Prostate gland (tissue), 2 donors: ENCODE measurements around the gene APOL3. TPM values are rescaled to one million over a fixed set of nuclear protein-coding genes. Genes with fewer than 3 reads are reported as not detected.
"Not testable (repeated sequence)": the region's sequence is repeated elsewhere in the genome, so short reads cannot be mapped to it uniquely, and the experiment has no call there.

Experiments used
- DNase-seq: peaks from one replicate; pipeline ENCODE4 v3.0.0-alpha.2; 2019; ENCODE audit warnings: low spot score
- H3K27ac ChIP-seq, 2 donors: fragments of 200-600 bp; sonication (generic); 2 replicates each; pipeline ENCODE4 v1.5.1; 2017 to 2019
- H3K27me3 ChIP-seq: fragments of 200-600 bp; sonication (generic); replicated peaks from 2 replicates; pipeline ENCODE4 v1.5.1; 2019; ENCODE audit not compliant: insufficient read depth
- H3K36me3 ChIP-seq, 2 donors: fragments of 200-600 bp; sonication (generic); 1 replicate in 1 of 2; 2 replicates in 1 of 2; pipeline versions ENCODE4 v1.5.1 to v1.8.1; 2017 to 2019
- H3K4me1 ChIP-seq: fragments of 200-600 bp; sonication (generic); replicated peaks from 2 replicates; pipeline ENCODE4 v1.5.1; 2019
- H3K4me3 ChIP-seq, 2 donors: fragments of 200-600 bp; sonication (generic); 2 replicates each; pipeline ENCODE4 v1.5.1; 2017 to 2019
- H3K9me3 ChIP-seq: fragments of 200-600 bp; sonication (generic); 2 replicates; pipeline ENCODE4 v1.5.1; 2017
- CTCF ChIP-seq, 4 experiments: fragments of 200-600 bp in 2 of 4; fragments of 450-650 bp in 2 of 4; sonication (generic) in 2 of 4; IDR thresholded peaks; 1 replicate in 3 of 4; 2 replicates in 1 of 4; pipeline ENCODE4 v1.5.1; 2016 to 2019; ENCODE audit warnings: antibody characterized with exemption in 4 of 4, mild to moderate bottlenecking in 2 of 4, moderate library complexity in 2 of 4
- POLR2A ChIP-seq: fragments of 450-650 bp; IDR thresholded peaks from one replicate; pipeline ENCODE4 v1.6.1; 2016; ENCODE audit warnings: antibody characterized with exemption, mild to moderate bottlenecking
- POLR2AphosphoS5 ChIP-seq: sonication (generic); formaldehyde crosslinking; IDR thresholded peaks from one replicate; pipeline ENCODE4 v1.6.1; 2017; ENCODE audit warnings: antibody characterized with exemption
- WGBS: methylation state at CpG from one replicate; pipeline ENCODE4 v1.1.5; 2018; 5-methylcytosine and 5-hydroxymethylcytosine counted together
- intact Hi-C: fragments of 100-400 bp; cut with DNase I; formaldehyde crosslinking; loops from one replicate; pipeline ENCODE4 v1.14.2; 2022
- total RNA-seq, 2 donors: library from RNA; depleted of rRNA; stranded (reverse); fragments of >200 nt; gene quantifications; one replicate each; pipeline ENCODE4 v1.1.0, GENCODE V29; 2016

APOL3 gene
- total RNA-seq, 2 donors from 2014 or later = 18.8 to 32.2 TPM

- TF ChIP-seq POLR2A (no peak), POLR2AphosphoS5 (no peak), CTCF (IDR thresholded peaks at IDR 0.05) (no peak)
- H3K4me3 ChIP-seq = no peak overlapping the region
- no peak for DNase-seq
- H3K27ac ChIP-seq = no peak overlapping the region
- no peaks in the 10 kb centered on the region for H3K27me3 ChIP-seq
- no peaks in the 10 kb centered on the region for H3K9me3 ChIP-seq
- H3K4me1 ChIP-seq = no peaks in the 10 kb centered on the region
- no peaks in the 10 kb centered on the region for H3K36me3 ChIP-seq
- intact Hi-C loops = no loop called here
- WGBS = 86% methylated on average over 2 of the region's 2 CpGs
Observed at GRCh38 chr22:36194385-36194784, 33.8 kb upstream of the APOL3 start.

DNA sequence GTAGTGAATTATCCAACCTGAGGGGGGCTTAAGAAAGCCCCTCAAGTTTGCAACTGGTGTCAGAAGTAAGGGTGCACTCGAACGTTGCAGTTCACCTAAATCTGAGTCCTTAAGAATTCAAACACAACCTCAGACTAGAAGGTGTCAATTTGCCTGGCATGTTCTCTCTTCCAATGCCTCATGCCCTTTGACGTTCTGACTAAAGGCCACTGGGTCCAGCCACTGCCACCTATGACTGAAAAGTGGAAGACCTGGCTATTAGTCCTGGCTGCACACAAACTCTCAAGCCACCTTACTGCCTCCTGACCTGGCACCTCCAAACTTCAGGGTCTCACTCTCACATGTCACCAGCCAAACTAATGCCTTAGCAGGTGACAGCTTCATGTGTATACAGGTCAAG is 33.0 kb upstream of the APOL3 start:
- Histone ChIP-seq H3K4me3 (no peak overlapping the region), H3K4me1 (no peaks in the 10 kb centered on the region), H3K27me3 (no peaks in the 10 kb centered on the region), H3K36me3 (no peaks in the 10 kb centered on the region), H3K27ac (no peak overlapping the region), H3K9me3 (no peaks in the 10 kb centered on the region)
- DNase-seq = no peak
- WGBS = 61% methylated on average over 3 of the region's 3 CpGs
- TF ChIP-seq POLR2A = no peak
- no peak for TF ChIP-seq CTCF (IDR thresholded peaks at IDR 0.05)
- no peak for TF ChIP-seq POLR2AphosphoS5
- intact Hi-C loops = no loop called here

- Histone ChIP-seq H3K36me3 (no peaks in the 10 kb centered on the region), H3K27me3 (no peaks in the 10 kb centered on the region), H3K4me1 (no peaks in the 10 kb centered on the region), H3K4me3 (no peak overlapping the region), H3K9me3 (no peaks in the 10 kb centered on the region), H3K27ac (no peak overlapping the region)
- no peak for TF ChIP-seq CTCF (IDR thresholded peaks at IDR 0.05)
- TF ChIP-seq POLR2AphosphoS5 = no peak
- no peak for TF ChIP-seq POLR2A
- intact Hi-C loops = no loop called here
- no peak for DNase-seq
- 74% methylated on average over 3 of the region's 3 CpGs for WGBS
Observed at GRCh38 chr22:36193171-36193570, 32.6 kb upstream of the APOL3 start.

DNA sequence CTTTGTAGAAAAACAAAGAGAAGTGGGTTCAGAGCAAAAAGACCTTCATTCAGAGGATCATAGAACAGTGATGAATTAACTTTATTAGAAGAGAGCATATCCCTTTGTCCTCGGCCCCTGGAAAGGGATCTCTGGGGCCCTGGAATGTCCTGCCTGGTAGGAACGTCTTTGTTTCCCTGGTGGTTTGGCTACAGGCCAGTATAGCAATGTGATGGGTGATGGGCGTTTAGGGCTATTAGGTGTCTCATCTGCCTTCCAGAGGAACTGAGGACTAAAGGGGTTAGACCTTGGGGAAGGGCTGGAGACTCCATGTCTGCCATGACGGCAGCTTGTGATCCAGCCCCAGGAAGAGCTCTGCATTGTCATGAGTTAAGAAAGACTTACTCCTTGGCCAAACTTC is 32.0 kb upstream of the APOL3 start:
- Histone ChIP-seq H3K27me3 (no peaks in the 10 kb centered on the region), H3K36me3 (no peaks in the 10 kb centered on the region), H3K9me3 (no peaks in the 10 kb centered on the region), H3K27ac (no peak overlapping the region), H3K4me3 (no peak overlapping the region), H3K4me1 (no peaks in the 10 kb centered on the region)
- DNase-seq = no peak
- intact Hi-C loops = no loop called here
- 49% methylated on average over 4 of the region's 4 CpGs for WGBS
- TF ChIP-seq CTCF (IDR thresholded peaks at IDR 0.05) (no peak), POLR2AphosphoS5 (no peak), POLR2A (no peak)

- no peak overlapping the region for H3K27ac ChIP-seq
- no peaks in the 10 kb centered on the region for H3K9me3 ChIP-seq
- intact Hi-C loops = no loop called here
Observed at GRCh38 chr22:36191106-36191836, 30.7 kb upstream of the APOL3 start.

DNA sequence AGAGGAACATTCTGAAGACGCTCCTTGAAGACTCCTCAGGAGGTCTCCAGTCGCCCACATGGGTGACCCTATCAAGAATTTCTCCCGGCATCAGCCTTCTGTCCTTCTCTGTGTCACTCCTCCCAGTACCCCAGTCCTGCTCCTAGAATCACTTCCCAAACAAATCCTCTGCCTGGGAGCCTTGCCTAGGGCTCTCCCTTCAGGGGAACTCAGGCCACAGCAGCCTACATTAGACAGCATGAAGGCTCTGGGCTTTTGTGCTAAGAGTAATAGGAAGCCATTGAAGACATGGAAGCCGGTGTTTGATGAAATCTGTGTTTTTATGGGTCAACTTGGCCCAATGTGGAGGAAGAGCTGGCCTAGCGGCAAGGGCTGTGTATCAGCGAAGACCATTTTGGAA is 27.3 kb upstream of the APOL3 start:
- H3K27me3 ChIP-seq, DNase-seq, H3K36me3 ChIP-seq, intact Hi-C loops, H3K9me3 ChIP-seq, H3K27ac ChIP-seq, H3K4me3 ChIP-seq, H3K4me1 ChIP-seq: not testable (repeated sequence)
- WGBS = 96% methylated on average over 3 of the region's 6 CpGs

More at GRCh38 chr22:36191106-36191836, 30.7 kb upstream of the APOL3 start:
- TF ChIP-seq POLR2A (no peak), CTCF (IDR thresholded peaks at IDR 0.05) (no peak), POLR2AphosphoS5 (no peak)
- 77% methylated on average over 17 of the region's 17 CpGs for WGBS
- Histone ChIP-seq H3K4me1 (no peaks in the 10 kb centered on the region), H3K36me3 (no peaks in the 10 kb centered on the region), H3K27me3 (no peaks in the 10 kb centered on the region), H3K4me3 (no peak overlapping the region)
- DNase-seq = no peak
